AG04449 (cell line): ENCODE measurements around the gene SHE.
"Not testable (repeated sequence)": the region's sequence is repeated elsewhere in the genome, so short reads cannot be mapped to it uniquely, and the experiment has no call there.

Experiments used
- CTCF ChIA-PET: fragments of 350-600 bp; formaldehyde crosslinking; extraction: SDS; loops from one replicate; lab custom pipeline; 2021; ENCODE audit warnings: antibody characterized with exemption; lab: Yijun Ruan, JAX
- POLR2A ChIA-PET: fragments of 400-600, 350-600 bp; formaldehyde crosslinking; extraction: SDS; loops from one replicate; lab custom pipeline; 2020; ENCODE audit warnings: antibody characterized with exemption, inconsistent platforms; lab: Yijun Ruan, JAX
- DNase-seq: peaks from one replicate; pipeline ENCODE4 v3.0.0-alpha.2; 2010; ENCODE audit warnings: low read depth, low spot score
- H3K4me3 ChIP-seq: 2 replicates; pipeline ENCODE4 v1.5.1; 2011; ENCODE audit warnings: low read depth, mild to moderate bottlenecking, control low read depth, low read length
- TF ChIP-seq, protein P1 (sequence below): IDR thresholded peaks from one replicate; pipeline ENCODE4 v1.5.1; 2011; ENCODE audit warnings: mild to moderate bottlenecking, moderate library complexity, low read length, control low read depth, inconsistent platforms; ENCODE audit not compliant: insufficient read depth; ENCODE audit errors: missing control alignments

SHE gene

DNA sequence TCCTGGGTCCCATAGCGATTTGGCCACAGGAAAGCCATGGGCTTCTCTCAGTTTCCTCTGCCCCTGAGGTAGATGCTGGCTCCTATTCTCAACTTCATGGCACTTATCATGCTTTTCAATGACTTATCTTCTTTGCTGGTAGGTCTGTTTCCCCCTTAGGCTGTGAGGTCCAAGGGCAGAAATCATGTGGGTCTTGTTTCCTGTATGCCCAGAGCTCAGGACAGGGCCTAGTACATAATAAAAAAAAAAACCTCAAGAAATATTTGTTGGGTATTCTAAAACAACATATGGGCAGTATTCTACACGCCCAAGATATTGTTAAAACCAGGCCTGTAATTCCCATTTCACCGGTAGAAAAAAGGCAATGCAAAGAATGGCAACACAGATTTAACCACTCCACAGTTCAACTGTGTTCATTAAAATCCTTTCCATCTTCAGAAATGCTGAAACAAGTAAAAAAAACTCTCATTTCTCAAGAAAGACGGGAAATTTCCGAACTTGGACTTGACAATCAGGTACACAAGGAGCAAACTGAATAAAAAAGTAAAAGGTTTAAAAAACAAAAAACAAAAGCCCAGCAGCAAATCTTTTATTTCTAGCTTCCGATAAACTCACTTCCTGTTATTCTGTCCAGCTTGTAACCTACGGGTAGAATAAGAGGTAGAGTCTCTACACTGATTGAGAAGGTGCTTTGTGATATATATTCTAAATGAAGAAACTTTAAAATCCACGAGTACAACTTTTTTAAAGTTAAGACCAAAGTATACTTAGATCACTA is 6.5 kb downstream of the SHE start:
- DNase-seq, result no peak
- no peak overlapping the region for H3K4me3 ChIP-seq
- POLR2A ChIA-PET, result no interaction called here
- TF ChIP-seq, protein P1, sequence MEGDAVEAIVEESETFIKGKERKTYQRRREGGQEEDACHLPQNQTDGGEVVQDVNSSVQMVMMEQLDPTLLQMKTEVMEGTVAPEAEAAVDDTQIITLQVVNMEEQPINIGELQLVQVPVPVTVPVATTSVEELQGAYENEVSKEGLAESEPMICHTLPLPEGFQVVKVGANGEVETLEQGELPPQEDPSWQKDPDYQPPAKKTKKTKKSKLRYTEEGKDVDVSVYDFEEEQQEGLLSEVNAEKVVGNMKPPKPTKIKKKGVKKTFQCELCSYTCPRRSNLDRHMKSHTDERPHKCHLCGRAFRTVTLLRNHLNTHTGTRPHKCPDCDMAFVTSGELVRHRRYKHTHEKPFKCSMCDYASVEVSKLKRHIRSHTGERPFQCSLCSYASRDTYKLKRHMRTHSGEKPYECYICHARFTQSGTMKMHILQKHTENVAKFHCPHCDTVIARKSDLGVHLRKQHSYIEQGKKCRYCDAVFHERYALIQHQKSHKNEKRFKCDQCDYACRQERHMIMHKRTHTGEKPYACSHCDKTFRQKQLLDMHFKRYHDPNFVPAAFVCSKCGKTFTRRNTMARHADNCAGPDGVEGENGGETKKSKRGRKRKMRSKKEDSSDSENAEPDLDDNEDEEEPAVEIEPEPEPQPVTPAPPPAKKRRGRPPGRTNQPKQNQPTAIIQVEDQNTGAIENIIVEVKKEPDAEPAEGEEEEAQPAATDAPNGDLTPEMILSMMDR, result no peak
- CTCF ChIA-PET, result interaction anchor here (1.0 kb wide), 2 partner anchors 15 to 51 kb away, joined by 3 read pairs; no protein-coding TSS in a partner anchor

DNA sequence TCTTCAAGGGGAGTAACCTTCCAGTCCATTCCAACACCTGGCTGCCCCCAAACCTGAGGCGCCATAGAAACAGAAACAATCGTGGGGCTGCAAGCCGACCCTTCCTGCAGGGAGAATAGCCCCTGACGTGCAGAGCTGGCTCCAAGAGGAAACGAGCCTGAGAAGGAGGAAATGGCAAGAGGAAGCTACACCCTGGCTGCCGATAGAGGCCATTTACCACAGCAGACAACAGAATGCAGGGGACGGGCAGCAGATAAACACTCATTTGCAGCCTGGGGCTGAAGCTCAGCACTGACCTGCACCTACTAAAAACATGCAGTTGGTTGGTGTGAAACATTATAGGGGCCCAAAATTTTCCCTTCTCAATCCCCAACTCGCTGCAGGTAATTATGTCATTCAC is 8.9 kb downstream of the SHE start:
- TF ChIP-seq, protein P1, result no peak
- no peak overlapping the region for H3K4me3 ChIP-seq
- POLR2A ChIA-PET, result no interaction called here
- no peak for DNase-seq
- CTCF ChIA-PET, result interaction anchor here (0.9 to 5.1 kb wide), 2 partner anchors 13 to 54 kb away, joined by 3 to 42 read pairs; no protein-coding TSS in a partner anchor

DNA sequence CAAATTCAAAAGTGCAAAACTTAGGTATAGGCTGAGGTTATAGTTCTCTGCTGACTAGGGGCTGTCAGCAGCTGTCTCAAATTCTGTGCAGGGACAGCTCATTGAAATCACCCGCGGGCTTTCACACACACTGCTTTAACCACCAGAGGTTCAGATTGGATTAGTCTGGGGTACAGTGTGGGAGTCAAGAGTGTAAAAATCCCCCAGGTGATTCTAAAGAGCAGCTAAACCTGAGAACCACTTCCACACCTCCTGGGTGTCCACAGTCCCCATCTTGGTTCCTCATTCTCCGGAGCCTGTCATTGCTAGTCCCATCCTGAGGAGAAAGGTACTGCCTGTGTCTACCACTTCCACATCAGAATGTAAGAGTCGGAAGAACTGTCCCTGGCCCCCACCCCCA is 10.1 kb downstream of the SHE start:
- CTCF ChIA-PET, result interaction anchor here (5.1 kb wide), 1 partner anchor 12 kb away, joined by 42 read pairs; no protein-coding TSS in a partner anchor
- no peak overlapping the region for H3K4me3 ChIP-seq
- TF ChIP-seq, protein P1, result no peak
- POLR2A ChIA-PET, result no interaction called here
- DNase-seq, result no peak

DNA sequence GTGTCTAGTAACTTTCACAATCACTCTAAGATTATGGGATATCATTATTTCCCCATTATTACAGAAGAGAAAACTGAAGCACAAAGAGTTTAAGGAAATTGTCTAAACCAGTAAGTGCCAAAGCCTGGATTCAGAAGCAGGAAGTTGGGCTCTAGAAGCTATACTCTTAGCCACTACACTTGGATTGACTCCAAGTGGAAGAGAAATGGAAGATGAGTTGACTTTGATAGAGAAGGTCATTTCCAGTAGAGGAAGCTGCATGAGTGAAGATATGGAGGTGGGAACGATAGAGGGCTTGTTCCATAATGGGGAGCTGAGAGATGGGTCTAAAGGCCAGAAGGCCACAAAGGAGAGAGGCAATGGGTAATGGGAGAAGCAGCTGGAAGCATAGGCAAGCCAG is 11.9 kb downstream of the SHE start:
- no peak for DNase-seq
- TF ChIP-seq, protein P1, result no peak
- H3K4me3 ChIP-seq, result no peak overlapping the region
- POLR2A ChIA-PET, result no interaction called here
- CTCF ChIA-PET, result interaction anchor here (1.0 to 5.1 kb wide), 3 partner anchors 10 to 56 kb away, joined by 3 to 42 read pairs (median 6); no protein-coding TSS in a partner anchor

DNA sequence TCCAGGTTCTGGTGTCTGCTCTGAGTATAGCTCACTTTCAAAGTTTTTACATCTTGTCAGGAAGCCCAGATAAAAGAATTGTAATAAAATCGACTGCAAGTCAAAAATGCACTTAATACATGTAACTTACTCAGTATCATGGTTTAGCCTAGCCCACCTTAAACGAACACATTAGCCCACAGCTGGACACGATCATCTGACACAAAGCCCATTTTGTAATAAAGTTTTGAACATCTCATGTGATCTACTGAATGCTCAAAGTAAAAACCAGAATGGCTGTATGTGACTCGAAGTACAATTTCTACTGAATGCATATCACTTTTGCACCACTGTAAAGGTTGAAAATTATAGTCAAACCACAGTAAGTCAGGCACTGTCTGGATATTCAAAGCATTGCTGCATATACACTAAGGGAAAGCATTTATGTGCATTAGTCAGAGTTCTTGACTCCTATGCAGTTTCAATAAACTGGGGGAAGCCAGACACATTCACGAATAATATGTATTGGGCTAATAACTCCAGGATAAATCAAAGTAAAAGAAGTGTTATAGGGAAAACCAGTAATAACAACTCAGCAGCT is 12.4 kb downstream of the SHE start:
- ChIA-PET POLR2A (no interaction called here), CTCF (interaction anchor here (1.4 to 5.1 kb wide), 2 partner anchors 9 to 57 kb away, joined by 6 to 42 read pairs; no protein-coding TSS in a partner anchor)
- TF ChIP-seq, protein P1, result no peak
- DNase-seq, result no peak
- H3K4me3 ChIP-seq, result no peak overlapping the region

DNA sequence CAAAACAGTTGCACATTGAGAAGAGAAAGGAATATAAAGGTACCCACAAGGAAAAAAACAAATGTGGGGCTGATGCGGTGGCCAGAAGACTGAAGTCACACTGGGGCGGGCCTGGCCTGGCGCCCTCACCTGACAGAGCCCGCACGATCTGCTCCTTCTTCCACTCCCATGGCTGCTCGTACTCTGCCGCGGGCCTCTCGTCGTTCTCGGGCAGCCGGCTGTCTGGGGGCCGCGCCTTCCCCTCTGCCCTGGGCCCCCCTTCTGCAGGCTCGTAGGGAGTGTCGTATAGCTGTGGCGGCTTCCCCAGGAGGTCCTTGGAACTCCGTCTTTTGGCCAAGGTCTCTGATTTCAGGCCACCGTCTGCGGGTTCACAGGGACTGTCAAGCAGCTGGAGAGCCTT is 13.3 kb downstream of the SHE start:
- ChIA-PET CTCF (interaction anchor here (1.4 to 5.1 kb wide), 3 partner anchors 9 to 58 kb away, joined by 3 to 42 read pairs (median 6); no protein-coding TSS in a partner anchor), POLR2A (no interaction called here)
- DNase-seq, result no peak
- TF ChIP-seq, protein P1, result no peak
- H3K4me3 ChIP-seq, result no peak overlapping the region

DNA sequence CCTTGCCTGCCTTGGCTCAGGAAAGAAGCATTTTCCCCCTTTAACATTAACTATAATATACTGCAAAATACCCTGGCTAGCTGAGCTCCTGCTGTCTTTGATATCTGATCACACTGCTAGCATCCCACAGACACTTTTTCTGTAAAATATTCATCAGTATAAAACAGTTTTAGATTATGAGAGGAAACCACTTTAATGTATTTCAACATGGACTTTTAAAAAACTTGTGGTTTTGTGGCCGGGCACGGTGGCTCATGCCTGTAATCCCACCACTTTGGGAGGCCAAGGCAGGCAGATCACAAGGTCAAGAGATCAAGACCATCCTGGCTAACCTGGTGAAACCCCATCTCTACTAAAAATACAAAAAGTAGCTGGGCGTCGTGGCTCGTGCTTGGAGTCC is 15.5 kb downstream of the SHE start:
- H3K4me3 ChIP-seq, DNase-seq, POLR2A ChIA-PET: not testable (repeated sequence)
- CTCF ChIA-PET, result interaction anchor here (1.0 kb wide), 1 partner anchor 12 kb away, joined by 3 read pairs; no protein-coding TSS in a partner anchor
